ENCODE measurements around the gene TAP1. TPM values are rescaled to one million over a fixed set of nuclear protein-coding genes. Genes with fewer than 3 reads are reported as not detected.

The TAP1 gene
- total RNA-seq, 1 experiment from 2014 or later, result 12.1 TPM

- Mint-ChIP-seq H3K4me1 (peaks cover 10 to 19% of the 10 kb centered on the region in 2 experiments), H3K9me3 (no peaks in the 10 kb centered on the region; a peak in 2 of 5 replicates), H3K27me3 (ENCODE audit: low read depth) (no peaks in the 10 kb centered on the region), H3K36me3 (ENCODE audit: insufficient read depth in 1 of 3, low read depth in 3 of 3) (peaks cover 0 to 2% (median 0%) of the 10 kb centered on the region in 3 experiments; a peak in 2 of 7 replicates), H3K27ac (peak overlapping the region in 2 of 3 experiments; percentile 73 to 92; a peak in 3 of 7 replicates), H3K4me3 (peak overlapping the region; percentile 96 to 98)
- Histone ChIP-seq H2BK12ac (ENCODE audit: insufficient read length, low read depth, low read length) (no peak overlapping the region), H2BK5ac (ENCODE audit: insufficient read length, low read length) (no peak overlapping the region), H3K14ac (ENCODE audit: insufficient read depth, low read length) (peak overlapping the region; percentile 26; the same call in 1 of the 2 replicates), H3T11ph (ENCODE audit: low read length) (no peak overlapping the region), H3K79me2 (ENCODE audit: insufficient read depth, low read length) (peaks cover 2% of the 10 kb centered on the region; the same call in 1 of the 2 replicates), H3K56ac (ENCODE audit: insufficient read length, low read depth, low read length) (no peak overlapping the region), H3K9ac (ENCODE audit: extremely low read depth, insufficient read length, low read length) (peak overlapping the region; percentile 64), H4K8ac (replicated peaks; ENCODE audit: insufficient read length, low read depth, low read length) (no peak overlapping the region), H2AK5ac (ENCODE audit: insufficient read length, low read length) (no peak overlapping the region), H2BK120ac (ENCODE audit: low read depth, low read length, poor library complexity, severe bottlenecking) (no peak overlapping the region), H3K79me1 (ENCODE audit: insufficient read depth, low read depth, low read length, poor library complexity, severe bottlenecking) (no peaks in the 10 kb centered on the region), H3K18ac (ENCODE audit: insufficient read length, low read depth, low read length) (no peak overlapping the region), H2AFZ (ENCODE audit: low read length) (no peak overlapping the region), H3K23ac (ENCODE audit: insufficient read length, low read depth, low read length) (no peak overlapping the region), H3K23me2 (ENCODE audit: insufficient read length, low read depth, low read length, poor library complexity, severe bottlenecking) (peaks cover 13% of the 10 kb centered on the region), H2BK15ac (ENCODE audit: low read depth, low read length) (no peak overlapping the region), H3K27me3 (ENCODE audit: insufficient read depth, low read length) (no peaks in the 10 kb centered on the region), H3K4me1 (ENCODE audit: insufficient read depth, low read length) (peaks cover 3% of the 10 kb centered on the region; the same call in 1 of the 2 replicates), H4K20me1 (ENCODE audit: control insufficient read depth, insufficient read depth, insufficient read length) (no peaks in the 10 kb centered on the region), H3K4ac (ENCODE audit: low read depth, low read length) (no peak overlapping the region), H3K4me2 (ENCODE audit: insufficient read depth, insufficient read length, low read length) (peak overlapping the region; percentile 72), H3K9me3 (ENCODE audit: control insufficient read depth, low read depth, low read length) (no peaks in the 10 kb centered on the region), H4K91ac (ENCODE audit: insufficient read length, low read depth, low read length) (no peak overlapping the region), H4K5ac (ENCODE audit: insufficient read length, low read depth, low read length) (no peak overlapping the region), H3K27ac (ENCODE audit: insufficient read length, low read depth, low read length) (no peak overlapping the region), H2BK20ac (ENCODE audit: low read depth, low read length, poor library complexity, severe bottlenecking) (no peak overlapping the region)
- DNase-seq, result no peak
- TF ChIP-seq CTCF (conservative IDR thresholded peaks at IDR 0.05), result no peak
- WGBS (ENCODE audit: extremely low coverage, insufficient read length, low lambda C conversion rate), result no CpG with 5 or more reads among the region's 8 CpGs
Measured at GRCh38 chr6:32895006-32895345, 41.5 kb upstream of the TAP1 start.
